Endothelial cell of umbilical vein (primary cell): ENCODE data around the gene GOLT1A. TPM values are rescaled to one million over a fixed set of nuclear protein-coding genes. Genes with fewer than 3 reads are reported as not detected.
A peak's percentile ranks its signal among the peaks of the same experiment; 100 is the strongest.

ENCODE experiments used
- BruUV-seq: library from RNA; stranded (reverse); fragments of 400-500 nt; replicated peaks from 2 replicates; lab custom pipeline; 2021; lab: Mats Ljungman, UMichigan
- CTCF ChIA-PET: fragments of 300-600, 350-600 bp; sonication (Branson Sonifier 250); formaldehyde crosslinking; loops from one replicate; lab custom pipeline; 2021; ENCODE audit warnings: antibody characterized with exemption, inconsistent platforms; lab: Charles Lee
- POLR2A ChIA-PET: fragments of 300-600, 350-600 bp; sonication (Branson Sonifier 250); formaldehyde crosslinking; loops from one replicate; lab custom pipeline; 2021; ENCODE audit warnings: antibody characterized with exemption, inconsistent platforms; lab: Charles Lee
- DNase-seq: peaks from one replicate; pipeline ENCODE4 v3.0.0-alpha.2; 2011; ENCODE audit warnings: low read depth, low spot score
- FAIRE-seq: peaks from 2 replicates; lab custom pipeline; 2011; peaks lifted over from hg19 to GRCh38; lab: Jason Lieb, UNC
- H2AFZ ChIP-seq: 2 replicates; pipeline ENCODE4 v1.6.0; 2012; ENCODE audit warnings: low read depth, low read length, control low read depth, inconsistent platforms
- H3K27ac ChIP-seq: 2 replicates; pipeline ENCODE4 v1.5.1; 2011; ENCODE audit warnings: low read depth, mild to moderate bottlenecking, control low read depth, low read length, moderate library complexity; ENCODE audit not compliant: insufficient read depth
- H3K27me3 ChIP-seq, 2 experiments: 2 replicates each; pipeline versions ENCODE4 v1.6.0 to v1.6.1; 2011; ENCODE audit warnings: low read length in 2 of 2, mixed read lengths in 1 of 2; ENCODE audit not compliant: control insufficient read depth in 2 of 2, insufficient read depth in 2 of 2
- H3K36me3 ChIP-seq, 2 experiments: 2 replicates in 1 of 2; 3 replicates in 1 of 2; pipeline ENCODE4 v1.5.1; 2011; ENCODE audit warnings: low read length in 2 of 2, mild to moderate bottlenecking in 1 of 2, moderate library complexity in 1 of 2; ENCODE audit not compliant: control insufficient read depth in 2 of 2, insufficient read depth in 2 of 2; ENCODE audit errors: extremely low read depth in 1 of 2
- H3K4me1 ChIP-seq: 3 replicates; pipeline ENCODE4 v1.5.1; 2011; ENCODE audit warnings: mild to moderate bottlenecking, low read length; ENCODE audit not compliant: control insufficient read depth, insufficient read depth; ENCODE audit errors: extremely low read depth
- H3K4me2 ChIP-seq: 2 replicates; pipeline ENCODE4 v1.6.1; 2011; ENCODE audit warnings: low read length, control low read depth, mixed read lengths; ENCODE audit not compliant: insufficient read depth
- H3K4me3 ChIP-seq, 3 experiments: fragments of 200-600 bp in 1 of 3; sonication (generic), shearing (Covaris generic) in 1 of 3; replicated peaks in 1 of 3; 2 replicates each; pipeline ENCODE4 v1.5.1; 2011 to 2016; ENCODE audit warnings: control low read depth in 3 of 3, low read length in 3 of 3, mild to moderate bottlenecking in 2 of 3, inconsistent platforms in 1 of 3, low read depth in 1 of 3, moderate library complexity in 1 of 3; ENCODE audit not compliant: insufficient read depth in 1 of 3
- H3K79me2 ChIP-seq: 2 replicates; pipeline ENCODE4 v1.6.0; 2012; ENCODE audit warnings: low read length, inconsistent platforms; ENCODE audit not compliant: control insufficient read depth, insufficient read depth
- H3K9ac ChIP-seq: replicated peaks from 2 replicates; pipeline ENCODE3; 2011; ENCODE audit warnings: low read length, control low read depth; ENCODE audit not compliant: insufficient read depth; ENCODE audit errors: extremely low read depth
- H3K9me1 ChIP-seq: replicated peaks from 3 replicates; pipeline ENCODE4 v1.6.0; 2011; ENCODE audit warnings: mild to moderate bottlenecking, low read length; ENCODE audit not compliant: control insufficient read depth, insufficient read depth; ENCODE audit errors: extremely low read depth
- H3K9me3 ChIP-seq: replicated peaks from 2 replicates; pipeline ENCODE4 v1.5.1; 2012; ENCODE audit warnings: low read length, inconsistent platforms; ENCODE audit not compliant: control insufficient read depth, insufficient read depth
- H4K20me1 ChIP-seq: replicated peaks from 2 replicates; pipeline ENCODE3; 2011; ENCODE audit warnings: mild to moderate bottlenecking, low read length; ENCODE audit not compliant: control insufficient read depth, insufficient read depth; ENCODE audit errors: extremely low read depth
- CTCF ChIP-seq, 2 donors: IDR thresholded peaks; 1 replicate in 1 of 2; 2 replicates in 1 of 2; pipeline ENCODE4 v1.5.1; 2011; ENCODE audit warnings: low read length in 2 of 2, mild to moderate bottlenecking in 2 of 2, moderate library complexity in 2 of 2, control low read depth in 1 of 2, inconsistent platforms in 1 of 2, low read depth in 1 of 2; ENCODE audit not compliant: insufficient read depth in 1 of 2; ENCODE audit errors: extremely low read depth in 1 of 2
- FOS ChIP-seq: IDR thresholded peaks from 2 replicates; pipeline ENCODE4 v1.6.1; 2011; ENCODE audit warnings: mild to moderate bottlenecking, low read length, moderate library complexity, borderline replicate concordance; ENCODE audit not compliant: insufficient read depth
- JUN ChIP-seq: IDR thresholded peaks from 2 replicates; pipeline ENCODE4 v1.6.1; 2011; ENCODE audit warnings: borderline replicate concordance, low read depth; ENCODE audit not compliant: insufficient read length, insufficient read depth
- MYC ChIP-seq: IDR thresholded peaks from one replicate; pipeline ENCODE4 v1.6.1; 2011; ENCODE audit warnings: mild to moderate bottlenecking, low read depth, low read length
- POLR2A ChIP-seq: IDR thresholded peaks from 2 replicates; pipeline ENCODE4 v1.6.1; 2012; ENCODE audit warnings: low read depth, mild to moderate bottlenecking, control low read depth, low read length
- POLR2AphosphoS5 ChIP-seq: IDR thresholded peaks from 2 replicates; pipeline ENCODE4 v1.6.1; 2012; ENCODE audit warnings: low read depth, mild to moderate bottlenecking, control low read depth, low read length, moderate library complexity; ENCODE audit not compliant: insufficient read depth
- dilution Hi-C: fragments of 300-500 bp; cut with MboI; formaldehyde crosslinking; loops from one replicate; pipeline ENCODE4 v1.15.0; 2019; ENCODE audit warnings: low sequenced_read_pairs; ENCODE audit not compliant: extremely low pct_ligation_motif_present
- intact Hi-C: fragments of 100-400 bp; cut with micrococcal nuclease; formaldehyde crosslinking; loops from one replicate; pipeline ENCODE4 v1.10.0; 2022
- polyA plus RNA-seq, 4 experiments: library from polyadenylated mRNA; depleted of rRNA in 3 of 4; stranded (reverse) in 3 of 4; unstranded in 1 of 4; fragments of >200 nt; gene quantifications; 2 replicates each; pipeline versions ENCODE4 v1.2.1 to v1.2.3, GENCODE V29; 2011 to 2012; ENCODE audit warnings: missing spikeins in 1 of 4
- total RNA-seq: library from RNA; stranded (reverse); gene quantifications from 2 replicates; pipeline ENCODE4 v1.2.3, GENCODE V29; 2021
- TF ChIP-seq, protein P1 (sequence below): IDR thresholded peaks from 2 replicates; pipeline ENCODE4 v1.6.1; 2011; ENCODE audit not compliant: insufficient read depth, insufficient read length

The GOLT1A gene
- total and polyA plus RNA-seq, 2 donors (not counting 3 experiments of a cell fraction or from before 2014, with no cell fraction given), result not detected

DNA sequence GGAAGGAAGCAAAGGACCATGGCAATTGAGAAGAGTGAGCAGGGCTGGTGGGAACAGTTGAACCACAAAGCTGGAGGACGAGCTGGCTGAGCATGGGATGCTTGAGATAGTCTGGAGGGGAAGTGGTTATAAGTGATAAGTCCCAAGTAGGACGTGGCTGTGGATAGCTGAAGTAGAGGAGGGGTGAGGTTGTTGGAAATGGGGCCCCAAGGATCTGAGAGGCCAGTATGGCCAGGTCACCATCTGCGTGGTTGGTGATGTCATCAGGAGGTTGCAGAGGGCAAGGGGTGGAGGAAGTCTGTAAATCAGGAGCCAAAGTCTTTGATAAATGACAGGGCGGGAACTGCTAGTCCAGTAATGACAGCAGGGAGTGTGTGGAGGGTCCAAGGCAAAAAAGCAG, 36.7 kb downstream of the GOLT1A start:
- intact Hi-C loops, result no loop called here
- Histone ChIP-seq H2AFZ (no peak overlapping the region), H3K9me1 (no peaks in the 10 kb centered on the region), H3K27ac (no peak overlapping the region), H3K27me3 (no peaks in the 10 kb centered on the region), H3K4me1 (peaks cover 15% of the 10 kb centered on the region), H3K9me3 (no peaks in the 10 kb centered on the region), H3K36me3 (no peaks in the 10 kb centered on the region), H3K9ac (no peak overlapping the region), H4K20me1 (no peaks in the 10 kb centered on the region), H3K4me3 (no peak overlapping the region), H3K4me2 (no peak overlapping the region), H3K79me2 (no peaks in the 10 kb centered on the region)
- TF ChIP-seq, protein P1, sequence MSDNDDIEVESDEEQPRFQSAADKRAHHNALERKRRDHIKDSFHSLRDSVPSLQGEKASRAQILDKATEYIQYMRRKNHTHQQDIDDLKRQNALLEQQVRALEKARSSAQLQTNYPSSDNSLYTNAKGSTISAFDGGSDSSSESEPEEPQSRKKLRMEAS, result no peak
- TF ChIP-seq POLR2A (no peak), JUN (peak; percentile 19)
- ChIA-PET CTCF (interaction anchor here (26.7 kb wide), 1 partner anchor 25 kb away, joined by 770 read pairs; no protein-coding TSS in a partner anchor), POLR2A (no interaction called here)
- peak; percentile 25 for DNase-seq
- BruUV-seq, result no TSS peak
- FAIRE-seq, result no peak
- dilution Hi-C loops, result no loop called here

DNA sequence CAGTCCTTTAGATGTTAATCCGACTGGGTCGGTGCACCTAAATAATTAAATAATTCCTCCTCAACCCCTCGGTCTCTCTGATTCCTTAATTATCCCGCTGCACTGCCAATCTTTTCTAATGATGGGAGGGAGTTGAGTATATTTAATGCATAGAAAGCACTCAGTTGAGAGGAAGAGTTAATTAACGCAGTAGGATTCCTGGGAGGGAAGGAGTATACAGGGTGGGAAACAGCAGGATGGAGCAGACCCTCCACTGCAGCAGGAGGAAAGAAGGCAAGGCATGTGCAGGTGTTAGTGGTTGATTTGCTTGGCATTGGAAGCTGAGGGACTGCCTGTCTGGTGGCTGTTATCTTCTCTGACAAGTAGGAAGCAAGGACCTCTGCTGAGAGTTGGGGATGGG, 37.7 kb downstream of the GOLT1A start:
- no TSS peak for BruUV-seq
- TF ChIP-seq MYC (no peak), FOS (no peak), CTCF (IDR thresholded peaks at IDR 0.05; ENCODE audit: extremely low read depth in 1 of 2, insufficient read depth in 1 of 2, low read depth in 1 of 2, low read length in 2 of 2) (no peak), JUN (no peak), POLR2AphosphoS5 (no peak)

More for the DNA sequence above, 37.7 kb downstream of the GOLT1A start:
- H3K4me2 ChIP-seq, result no peak overlapping the region
- no peaks in the 10 kb centered on the region for H3K36me3 ChIP-seq
- no peak overlapping the region for H2AFZ ChIP-seq
- dilution Hi-C loops, result no loop called here
- H3K27ac ChIP-seq, result no peak overlapping the region
- no peak overlapping the region for H3K4me3 ChIP-seq
- no peaks in the 10 kb centered on the region for H3K79me2 ChIP-seq
- H4K20me1 ChIP-seq, result no peaks in the 10 kb centered on the region
- H3K4me1 ChIP-seq, result peaks cover 24% of the 10 kb centered on the region
- DNase-seq (no peak), FAIRE-seq (no peak)
- H3K9me3 ChIP-seq, result no peaks in the 10 kb centered on the region
- CTCF ChIA-PET, result interaction anchor here (1.0 to 26.7 kb wide), 2 partner anchors 8 to 26 kb away, joined by 3 to 770 read pairs; no protein-coding TSS in a partner anchor
- intact Hi-C loops, result no loop called here
- H3K27me3 ChIP-seq, result no peaks in the 10 kb centered on the region
- no peak overlapping the region for H3K9ac ChIP-seq
- POLR2A ChIA-PET, result interaction anchor here (1.0 kb wide), 1 partner anchor 13 kb away, joined by 3 read pairs; no protein-coding TSS in a partner anchor
- H3K9me1 ChIP-seq, result no peaks in the 10 kb centered on the region
